Gastroesophageal sphincter (tissue), 4 donors: ENCODE results near the gene MED28. TPM values are rescaled to one million over a fixed set of nuclear protein-coding genes. Genes with fewer than 3 reads are reported as not detected.

ENCODE experiments used
- ATAC-seq: fragments of 150-250 bp; one replicate; pipeline ENCODE4 v1.9.1; 2016; ENCODE audit warnings: mild to moderate bottlenecking, moderate library complexity
- H3K27ac ChIP-seq, 4 donors: fragments of 200-600 bp; sonication (generic) in 3 of 4; 1 replicate in 3 of 4; 2 replicates in 1 of 4; pipeline ENCODE4 v1.5.1; 2016 to 2019
- H3K27me3 ChIP-seq: fragments of 200-600 bp; sonication (generic); one replicate; pipeline ENCODE4 v1.5.1; 2019
- H3K36me3 ChIP-seq, 2 donors: fragments of 200-600 bp; sonication (generic); one replicate each; pipeline ENCODE4 v1.5.1; 2019; ENCODE audit warnings: control low read depth in 1 of 2
- H3K4me1 ChIP-seq, 3 donors: fragments of 200-600 bp; sonication (generic); 1 replicate in 2 of 3; 2 replicates in 1 of 3; pipeline ENCODE4 v1.5.1; 2016 to 2019; ENCODE audit warnings: control low read depth in 2 of 3
- H3K4me3 ChIP-seq, 2 donors: fragments of 200-600 bp; sonication (generic); one replicate each; pipeline ENCODE4 v1.5.1; 2019; ENCODE audit warnings: mild to moderate bottlenecking in 1 of 2, moderate library complexity in 1 of 2
- H3K9me3 ChIP-seq, 3 donors: fragments of 200-600 bp; sonication (generic); one replicate each; pipeline ENCODE4 v1.5.1; 2017 to 2019; ENCODE audit warnings: control low read depth in 2 of 3
- EP300 ChIP-seq: sonication (generic); formaldehyde crosslinking; IDR thresholded peaks from one replicate; pipeline ENCODE4 v1.6.1; 2017; ENCODE audit warnings: antibody characterized with exemption, mild to moderate bottlenecking
- POLR2A ChIP-seq, 2 donors: fragments of 450-650 bp; IDR thresholded peaks; one replicate each; pipeline ENCODE4 v1.6.1; 2017; ENCODE audit warnings: antibody characterized with exemption in 2 of 2, mild to moderate bottlenecking in 2 of 2, moderate library complexity in 1 of 2
- POLR2AphosphoS5 ChIP-seq: sonication (generic); formaldehyde crosslinking; IDR thresholded peaks from one replicate; pipeline ENCODE4 v1.6.1; 2017; ENCODE audit warnings: antibody characterized with exemption
- WGBS, 2 donors: methylation state at CpG; one replicate each; pipeline ENCODE4 v1.1.5; 2018; ENCODE audit warnings: low coverage in 1 of 2; 5-methylcytosine and 5-hydroxymethylcytosine counted together
- total RNA-seq, 4 donors: library from RNA; depleted of rRNA; stranded (reverse); fragments of >200 nt; gene quantifications; one replicate each; pipeline ENCODE4 v1.1.0, GENCODE V29; 2016
- TF ChIP-seq, protein P1 (sequence below), 4 experiments: fragments of 200-600 bp in 2 of 4; fragments of 450-650 bp in 2 of 4; sonication (generic) in 1 of 4; IDR thresholded peaks; one replicate each; pipeline ENCODE4 v1.5.1; 2017 to 2019; ENCODE audit warnings: antibody characterized with exemption in 4 of 4, mild to moderate bottlenecking in 2 of 4, moderate library complexity in 2 of 4

The MED28 gene
- total RNA-seq, 4 donors from 2014 or later = 12.9 to 23.3 (median 17.6) TPM

GRCh38 chr4:17589355-17589754, 25.1 kb upstream of the MED28 start:
- Histone ChIP-seq H3K4me3 (no peak overlapping the region), H3K27me3 (no peaks in the 10 kb centered on the region), H3K4me1 (no peaks in the 10 kb centered on the region), H3K36me3 (peaks cover 0 to 100% of the 10 kb centered on the region in 2 donors), H3K9me3 (no peaks in the 10 kb centered on the region), H3K27ac (no peak overlapping the region)
- no peak for ATAC-seq
- WGBS, 2 donors = 97 to 98% methylated on average over 2 to 3 of the region's 3 CpGs
- TF ChIP-seq, protein P1, sequence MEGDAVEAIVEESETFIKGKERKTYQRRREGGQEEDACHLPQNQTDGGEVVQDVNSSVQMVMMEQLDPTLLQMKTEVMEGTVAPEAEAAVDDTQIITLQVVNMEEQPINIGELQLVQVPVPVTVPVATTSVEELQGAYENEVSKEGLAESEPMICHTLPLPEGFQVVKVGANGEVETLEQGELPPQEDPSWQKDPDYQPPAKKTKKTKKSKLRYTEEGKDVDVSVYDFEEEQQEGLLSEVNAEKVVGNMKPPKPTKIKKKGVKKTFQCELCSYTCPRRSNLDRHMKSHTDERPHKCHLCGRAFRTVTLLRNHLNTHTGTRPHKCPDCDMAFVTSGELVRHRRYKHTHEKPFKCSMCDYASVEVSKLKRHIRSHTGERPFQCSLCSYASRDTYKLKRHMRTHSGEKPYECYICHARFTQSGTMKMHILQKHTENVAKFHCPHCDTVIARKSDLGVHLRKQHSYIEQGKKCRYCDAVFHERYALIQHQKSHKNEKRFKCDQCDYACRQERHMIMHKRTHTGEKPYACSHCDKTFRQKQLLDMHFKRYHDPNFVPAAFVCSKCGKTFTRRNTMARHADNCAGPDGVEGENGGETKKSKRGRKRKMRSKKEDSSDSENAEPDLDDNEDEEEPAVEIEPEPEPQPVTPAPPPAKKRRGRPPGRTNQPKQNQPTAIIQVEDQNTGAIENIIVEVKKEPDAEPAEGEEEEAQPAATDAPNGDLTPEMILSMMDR (IDR thresholded peaks at IDR 0.05) = no peak
- TF ChIP-seq EP300 (no peak), POLR2A (IDR thresholded peaks at IDR 0.05) (no peak), POLR2AphosphoS5 (no peak)

GRCh38 chr4:17595471-17596005, 18.9 kb upstream of the MED28 start:
- ATAC-seq = no peak
- WGBS, 2 donors = 70 to 92% methylated on average over 5 to 6 of the region's 6 CpGs
- Histone ChIP-seq H3K27ac (no peak overlapping the region), H3K27me3 (no peaks in the 10 kb centered on the region), H3K9me3 (no peaks in the 10 kb centered on the region), H3K4me1 (no peaks in the 10 kb centered on the region), H3K36me3 (peaks cover 0 to 100% of the 10 kb centered on the region in 2 donors), H3K4me3 (no peak overlapping the region)
- TF ChIP-seq, protein P1 (IDR thresholded peaks at IDR 0.05) = no peak
- TF ChIP-seq POLR2A (IDR thresholded peaks at IDR 0.05) = no peak
- no peak for TF ChIP-seq EP300
- no peak for TF ChIP-seq POLR2AphosphoS5

DNA sequence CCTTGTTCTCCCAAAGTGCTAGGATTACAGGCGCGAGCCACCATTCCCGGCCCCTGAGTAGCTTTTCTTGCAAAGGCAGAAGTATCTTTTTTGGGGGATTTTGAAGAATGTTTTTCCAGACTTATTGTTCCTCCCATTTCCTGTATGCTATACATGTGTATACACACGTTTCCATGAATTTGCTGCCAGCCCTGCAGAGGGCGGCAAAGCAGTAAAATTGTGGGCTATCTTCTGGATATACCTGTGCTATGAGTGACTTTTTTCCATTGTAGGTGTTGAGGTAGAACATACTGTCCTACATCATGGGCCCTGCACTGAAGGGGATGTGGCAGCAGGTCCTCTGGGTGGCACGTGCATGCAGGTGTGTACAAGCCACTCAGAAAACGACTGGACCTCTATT, 16.9 kb upstream of the MED28 start:
- no peaks in the 10 kb centered on the region for H3K27me3 ChIP-seq
- TF ChIP-seq EP300 (no peak), POLR2AphosphoS5 (no peak), POLR2A (IDR thresholded peaks at IDR 0.05) (no peak)
- TF ChIP-seq, protein P1 (IDR thresholded peaks at IDR 0.05) = no peak
- peaks cover 0 to 97% of the 10 kb centered on the region in 2 donors for H3K36me3 ChIP-seq
- H3K4me3 ChIP-seq = no peak overlapping the region
- H3K4me1 ChIP-seq = no peaks in the 10 kb centered on the region
- H3K9me3 ChIP-seq = no peaks in the 10 kb centered on the region
- no peak for ATAC-seq
- WGBS, 2 donors = 66 to 78% methylated on average over 4 to 7 of the region's 7 CpGs
- no peak overlapping the region for H3K27ac ChIP-seq

GRCh38 chr4:17599826-17600225, 14.6 kb upstream of the MED28 start:
- Histone ChIP-seq H3K27ac (no peak overlapping the region), H3K36me3 (peaks cover 0 to 97% of the 10 kb centered on the region in 2 donors)

GRCh38 chr4:17605236-17605635, 9.2 kb upstream of the MED28 start:
- Histone ChIP-seq H3K4me3 (no peak overlapping the region), H3K36me3 (peaks cover 0 to 84% of the 10 kb centered on the region in 2 donors), H3K9me3 (no peaks in the 10 kb centered on the region), H3K4me1 (no peaks in the 10 kb centered on the region), H3K27me3 (no peaks in the 10 kb centered on the region), H3K27ac (no peak overlapping the region)
- ATAC-seq = no peak
- TF ChIP-seq POLR2AphosphoS5 (no peak), EP300 (no peak), POLR2A (IDR thresholded peaks at IDR 0.05) (no peak)
- TF ChIP-seq, protein P1 (IDR thresholded peaks at IDR 0.05) = no peak
- 59 to 69% methylated on average over 3 of the region's 3 CpGs for WGBS, 2 donors

More at GRCh38 chr4:17599826-17600225, 14.6 kb upstream of the MED28 start:
- Histone ChIP-seq H3K9me3 (no peaks in the 10 kb centered on the region), H3K4me3 (no peak overlapping the region), H3K4me1 (no peaks in the 10 kb centered on the region), H3K27me3 (no peaks in the 10 kb centered on the region)
- no peak for ATAC-seq
- 100% methylated on average over 1 of the region's 1 CpG; no CpG with 5 or more reads in 1 of the 2 donors for WGBS, 2 donors
- no peak for TF ChIP-seq POLR2AphosphoS5
- TF ChIP-seq, protein P1 (IDR thresholded peaks at IDR 0.05) = no peak
- TF ChIP-seq EP300 = no peak
- TF ChIP-seq POLR2A (IDR thresholded peaks at IDR 0.05) = no peak
